ENCODE data around the gene JOSD1. TPM values are rescaled to one million over a fixed set of nuclear protein-coding genes. Genes with fewer than 3 reads are reported as not detected.

JOSD1 gene
- total and polyA plus RNA-seq, 2 experiments from 2014 or later: 18.6 to 104 TPM

DNA sequence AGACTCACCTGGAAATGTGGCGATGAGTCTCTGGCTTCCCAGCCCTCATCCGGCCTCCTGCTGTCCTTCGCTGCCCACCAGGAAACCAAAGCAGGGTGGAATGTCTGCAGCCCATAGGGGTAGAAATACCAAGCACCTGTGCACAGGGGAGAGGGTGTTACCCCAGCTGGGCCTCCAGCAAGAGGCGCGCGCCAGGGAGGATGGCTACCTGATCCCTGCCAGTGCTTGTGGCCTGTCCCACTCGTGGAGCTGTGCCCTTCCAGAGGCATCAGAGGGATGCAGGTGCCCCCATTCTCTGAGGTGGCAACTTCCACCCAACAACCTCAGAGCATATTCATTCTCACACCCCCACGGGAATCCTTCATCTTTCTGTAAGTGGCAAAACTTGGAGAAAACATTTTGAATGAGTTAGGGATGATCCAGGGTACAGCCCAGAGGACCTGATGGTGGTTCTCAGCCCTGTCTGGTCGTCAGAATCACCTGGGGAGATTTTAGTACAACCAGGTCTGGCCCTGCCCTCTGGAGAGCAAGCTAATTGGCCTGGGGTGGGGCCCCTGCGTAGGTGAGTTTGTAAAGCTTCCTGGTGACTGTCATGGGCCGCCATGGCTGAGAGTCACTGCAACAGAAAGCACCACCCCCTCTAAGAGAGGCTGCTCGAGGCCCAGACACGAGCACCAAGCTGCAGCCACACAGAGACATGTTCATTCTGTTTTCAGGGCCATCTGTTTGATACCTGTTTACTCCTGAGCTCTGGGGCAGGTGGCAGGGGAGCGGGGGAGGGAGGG, 45.1 kb upstream of the JOSD1 start:
- no peak overlapping the region for H2AFZ ChIP-seq
- no peaks in the 10 kb centered on the region for H3K79me2 ChIP-seq
- H3K4me1 ChIP-seq (ENCODE audit: insufficient read depth): no peaks in the 10 kb centered on the region
- 91% methylated on average over 13 of the region's 14 CpGs for WGBS (ENCODE audit: low lambda C conversion rate, missing lambda C conversion rate)
- DNase-seq (ENCODE audit: low spot score): no peak
- no peak overlapping the region for H3K4me2 ChIP-seq
- H3K27me3 ChIP-seq: no peaks in the 10 kb centered on the region
- H4K20me1 ChIP-seq (ENCODE audit: insufficient read depth, poor library complexity, severe bottlenecking): no peaks in the 10 kb centered on the region
- no peak overlapping the region for H3K27ac ChIP-seq
- no peaks in the 10 kb centered on the region for H3K9me3 ChIP-seq (ENCODE audit: low read depth)
- H3K4me3 ChIP-seq: no peak overlapping the region
- H3K36me3 ChIP-seq (replicated peaks; ENCODE audit: insufficient read depth, low read depth): no peaks in the 10 kb centered on the region
- no peaks in the 10 kb centered on the region for H3K9me2 ChIP-seq (replicated peaks; ENCODE audit: insufficient read depth)
- TF ChIP-seq EZH2 (IDR thresholded peaks at IDR 0.05; ENCODE audit: borderline replicate concordance) (no peak), EZH2phosphoT487 (IDR thresholded peaks at IDR 0.05; ENCODE audit: low read depth, severe bottlenecking, unreplicated experiment) (no peak)
- TF ChIP-seq, protein P1, sequence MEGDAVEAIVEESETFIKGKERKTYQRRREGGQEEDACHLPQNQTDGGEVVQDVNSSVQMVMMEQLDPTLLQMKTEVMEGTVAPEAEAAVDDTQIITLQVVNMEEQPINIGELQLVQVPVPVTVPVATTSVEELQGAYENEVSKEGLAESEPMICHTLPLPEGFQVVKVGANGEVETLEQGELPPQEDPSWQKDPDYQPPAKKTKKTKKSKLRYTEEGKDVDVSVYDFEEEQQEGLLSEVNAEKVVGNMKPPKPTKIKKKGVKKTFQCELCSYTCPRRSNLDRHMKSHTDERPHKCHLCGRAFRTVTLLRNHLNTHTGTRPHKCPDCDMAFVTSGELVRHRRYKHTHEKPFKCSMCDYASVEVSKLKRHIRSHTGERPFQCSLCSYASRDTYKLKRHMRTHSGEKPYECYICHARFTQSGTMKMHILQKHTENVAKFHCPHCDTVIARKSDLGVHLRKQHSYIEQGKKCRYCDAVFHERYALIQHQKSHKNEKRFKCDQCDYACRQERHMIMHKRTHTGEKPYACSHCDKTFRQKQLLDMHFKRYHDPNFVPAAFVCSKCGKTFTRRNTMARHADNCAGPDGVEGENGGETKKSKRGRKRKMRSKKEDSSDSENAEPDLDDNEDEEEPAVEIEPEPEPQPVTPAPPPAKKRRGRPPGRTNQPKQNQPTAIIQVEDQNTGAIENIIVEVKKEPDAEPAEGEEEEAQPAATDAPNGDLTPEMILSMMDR (IDR thresholded peaks at IDR 0.05; ENCODE audit: poor library complexity): no peak

DNA sequence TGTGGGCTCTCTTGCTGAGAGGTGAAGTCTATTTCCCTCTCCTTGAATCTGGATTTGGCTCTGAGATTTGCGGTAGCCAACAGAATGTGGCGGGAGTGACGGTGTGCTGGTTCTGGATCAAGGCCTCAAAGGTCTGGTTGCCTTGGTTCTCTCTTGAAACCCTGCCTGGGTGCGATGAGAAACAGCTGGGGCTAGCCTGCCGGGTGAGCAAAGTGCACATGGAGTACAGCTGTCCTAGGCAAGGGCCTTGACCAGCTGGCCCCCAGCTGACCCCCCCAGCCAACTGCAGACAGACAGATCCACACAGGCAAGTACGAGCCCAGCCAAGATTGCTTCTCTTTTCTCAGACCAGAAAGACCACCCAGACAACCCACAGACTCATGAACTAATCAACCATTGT, 44.2 kb upstream of the JOSD1 start:
- Histone ChIP-seq H3K9me2 (replicated peaks; ENCODE audit: insufficient read depth) (no peaks in the 10 kb centered on the region), H3K36me3 (replicated peaks; ENCODE audit: insufficient read depth, low read depth) (no peaks in the 10 kb centered on the region), H3K27me3 (no peaks in the 10 kb centered on the region), H3K4me1 (ENCODE audit: insufficient read depth) (no peaks in the 10 kb centered on the region), H4K20me1 (ENCODE audit: insufficient read depth, poor library complexity, severe bottlenecking) (no peaks in the 10 kb centered on the region), H2AFZ (no peak overlapping the region), H3K9me3 (ENCODE audit: low read depth) (no peaks in the 10 kb centered on the region), H3K4me3 (no peak overlapping the region), H3K4me2 (no peak overlapping the region), H3K79me2 (no peaks in the 10 kb centered on the region), H3K27ac (no peak overlapping the region)
- no peak for DNase-seq (ENCODE audit: low spot score)
- WGBS (ENCODE audit: low lambda C conversion rate, missing lambda C conversion rate): 89% methylated on average over 6 of the region's 6 CpGs
- TF ChIP-seq EZH2phosphoT487 (IDR thresholded peaks at IDR 0.05; ENCODE audit: low read depth, severe bottlenecking, unreplicated experiment): no peak

GRCh38 chr22:38742176-38742942, 41.6 kb upstream of the JOSD1 start:
- no peaks in the 10 kb centered on the region for H3K4me1 ChIP-seq (ENCODE audit: insufficient read depth)
- 95% methylated on average over 25 of the region's 25 CpGs for WGBS (ENCODE audit: low lambda C conversion rate, missing lambda C conversion rate)
- H3K27me3 ChIP-seq: no peaks in the 10 kb centered on the region
- H3K27ac ChIP-seq: no peak overlapping the region
- no peaks in the 10 kb centered on the region for H3K9me3 ChIP-seq (ENCODE audit: low read depth)
- DNase-seq (ENCODE audit: low spot score): no peak
- no peaks in the 10 kb centered on the region for H3K9me2 ChIP-seq (replicated peaks; ENCODE audit: insufficient read depth)
- H4K20me1 ChIP-seq (ENCODE audit: insufficient read depth, poor library complexity, severe bottlenecking): no peaks in the 10 kb centered on the region
- no peak for TF ChIP-seq EZH2phosphoT487 (IDR thresholded peaks at IDR 0.05; ENCODE audit: low read depth, severe bottlenecking, unreplicated experiment)
- no peak for TF ChIP-seq EZH2 (IDR thresholded peaks at IDR 0.05; ENCODE audit: borderline replicate concordance)
- TF ChIP-seq, protein P1 (IDR thresholded peaks at IDR 0.05; ENCODE audit: poor library complexity): no peak
- no peak overlapping the region for H3K4me3 ChIP-seq
- no peaks in the 10 kb centered on the region for H3K79me2 ChIP-seq
- H3K36me3 ChIP-seq (replicated peaks; ENCODE audit: insufficient read depth, low read depth): no peaks in the 10 kb centered on the region
- no peak overlapping the region for H2AFZ ChIP-seq
- H3K4me2 ChIP-seq: no peak overlapping the region

GRCh38 chr22:38741576-38741975, 40.8 kb upstream of the JOSD1 start:
- no peak for DNase-seq (ENCODE audit: low spot score)
- Histone ChIP-seq H3K4me1 (ENCODE audit: insufficient read depth) (no peaks in the 10 kb centered on the region), H3K27me3 (no peaks in the 10 kb centered on the region), H3K9me2 (replicated peaks; ENCODE audit: insufficient read depth) (no peaks in the 10 kb centered on the region), H2AFZ (no peak overlapping the region), H3K36me3 (replicated peaks; ENCODE audit: insufficient read depth, low read depth) (no peaks in the 10 kb centered on the region), H3K27ac (no peak overlapping the region), H3K9me3 (ENCODE audit: low read depth) (no peaks in the 10 kb centered on the region), H3K79me2 (no peaks in the 10 kb centered on the region), H4K20me1 (ENCODE audit: insufficient read depth, poor library complexity, severe bottlenecking) (no peaks in the 10 kb centered on the region), H3K4me2 (no peak overlapping the region), H3K4me3 (no peak overlapping the region)
- 97% methylated on average over 10 of the region's 10 CpGs for WGBS (ENCODE audit: low lambda C conversion rate, missing lambda C conversion rate)
- TF ChIP-seq EZH2phosphoT487 (IDR thresholded peaks at IDR 0.05; ENCODE audit: low read depth, severe bottlenecking, unreplicated experiment) (no peak), EZH2 (IDR thresholded peaks at IDR 0.05; ENCODE audit: borderline replicate concordance) (no peak)
- TF ChIP-seq, protein P1 (IDR thresholded peaks at IDR 0.05; ENCODE audit: poor library complexity): no peak
